Measurements from ENCODE around the gene CMIP.
"Not testable (repeated sequence)": the region's sequence is repeated elsewhere in the genome, so short reads cannot be mapped to it uniquely, and the experiment has no call there.

CMIP gene

DNA sequence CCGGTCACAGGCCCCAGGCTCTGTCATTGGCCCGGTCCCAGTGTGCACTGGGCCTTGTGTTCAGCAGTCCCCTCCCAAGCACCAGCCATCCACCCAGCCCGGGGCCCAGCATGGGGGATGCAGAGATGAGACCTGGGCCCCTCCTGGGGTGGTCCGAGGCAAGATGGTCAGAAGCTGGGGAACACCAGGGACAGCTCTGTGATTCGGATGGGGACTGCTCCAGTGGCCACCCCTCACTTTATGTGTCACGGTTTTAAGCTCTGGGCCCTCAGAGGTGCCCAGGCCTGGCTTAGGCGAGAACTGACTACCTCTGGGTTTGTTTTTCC lies 242.5 kb downstream of the CMIP start:
- no peak overlapping the region for H3K4me3 ChIP-seq (replicated peaks; ENCODE audit: low read depth, low read length)
- no peak for DNase-seq (ENCODE audit: extremely low read depth, insufficient read length)
- no peaks in the 10 kb centered on the region; the same call in none of the 2 replicates for H3K36me3 ChIP-seq (ENCODE audit: control insufficient read depth, insufficient read depth, low read length)
- H3K27me3 ChIP-seq (replicated peaks; ENCODE audit: control insufficient read depth, insufficient read depth, low read length) = no peaks in the 10 kb centered on the region
- TF ChIP-seq, protein P1, sequence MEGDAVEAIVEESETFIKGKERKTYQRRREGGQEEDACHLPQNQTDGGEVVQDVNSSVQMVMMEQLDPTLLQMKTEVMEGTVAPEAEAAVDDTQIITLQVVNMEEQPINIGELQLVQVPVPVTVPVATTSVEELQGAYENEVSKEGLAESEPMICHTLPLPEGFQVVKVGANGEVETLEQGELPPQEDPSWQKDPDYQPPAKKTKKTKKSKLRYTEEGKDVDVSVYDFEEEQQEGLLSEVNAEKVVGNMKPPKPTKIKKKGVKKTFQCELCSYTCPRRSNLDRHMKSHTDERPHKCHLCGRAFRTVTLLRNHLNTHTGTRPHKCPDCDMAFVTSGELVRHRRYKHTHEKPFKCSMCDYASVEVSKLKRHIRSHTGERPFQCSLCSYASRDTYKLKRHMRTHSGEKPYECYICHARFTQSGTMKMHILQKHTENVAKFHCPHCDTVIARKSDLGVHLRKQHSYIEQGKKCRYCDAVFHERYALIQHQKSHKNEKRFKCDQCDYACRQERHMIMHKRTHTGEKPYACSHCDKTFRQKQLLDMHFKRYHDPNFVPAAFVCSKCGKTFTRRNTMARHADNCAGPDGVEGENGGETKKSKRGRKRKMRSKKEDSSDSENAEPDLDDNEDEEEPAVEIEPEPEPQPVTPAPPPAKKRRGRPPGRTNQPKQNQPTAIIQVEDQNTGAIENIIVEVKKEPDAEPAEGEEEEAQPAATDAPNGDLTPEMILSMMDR (IDR thresholded peaks at IDR 0.05; ENCODE audit: insufficient read depth, low read length, poor library complexity, severe bottlenecking) = no peak

DNA sequence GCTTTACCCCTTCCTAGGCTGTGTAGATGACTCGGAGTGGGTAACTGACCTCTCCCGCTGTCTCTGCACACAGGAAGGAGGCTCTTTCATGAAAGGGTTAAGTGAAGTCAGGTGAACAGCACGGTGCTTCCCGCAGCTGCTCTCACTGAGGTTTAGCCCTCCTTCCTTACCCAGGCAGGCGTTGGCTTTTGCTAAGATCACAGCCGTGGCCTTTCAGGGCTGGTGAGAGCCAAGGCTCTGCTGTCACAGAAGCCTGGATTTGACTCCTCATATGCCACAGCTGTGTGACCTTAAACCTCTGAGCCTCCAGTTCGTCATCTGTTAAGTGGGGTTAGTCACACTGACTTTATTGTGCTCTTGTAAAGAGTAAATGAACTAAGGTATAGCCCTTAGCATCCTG lies 243.6 kb downstream of the CMIP start:
- no peak for DNase-seq (ENCODE audit: extremely low read depth, insufficient read length)
- Histone ChIP-seq H3K36me3 (ENCODE audit: control insufficient read depth, insufficient read depth, low read length) (peaks cover 2% of the 10 kb centered on the region), H3K27me3 (replicated peaks; ENCODE audit: control insufficient read depth, insufficient read depth, low read length) (no peaks in the 10 kb centered on the region), H3K4me3 (replicated peaks; ENCODE audit: low read depth, low read length) (no peak overlapping the region)
- TF ChIP-seq, protein P1 (IDR thresholded peaks at IDR 0.05; ENCODE audit: insufficient read depth, low read length, poor library complexity, severe bottlenecking) = no peak

DNA sequence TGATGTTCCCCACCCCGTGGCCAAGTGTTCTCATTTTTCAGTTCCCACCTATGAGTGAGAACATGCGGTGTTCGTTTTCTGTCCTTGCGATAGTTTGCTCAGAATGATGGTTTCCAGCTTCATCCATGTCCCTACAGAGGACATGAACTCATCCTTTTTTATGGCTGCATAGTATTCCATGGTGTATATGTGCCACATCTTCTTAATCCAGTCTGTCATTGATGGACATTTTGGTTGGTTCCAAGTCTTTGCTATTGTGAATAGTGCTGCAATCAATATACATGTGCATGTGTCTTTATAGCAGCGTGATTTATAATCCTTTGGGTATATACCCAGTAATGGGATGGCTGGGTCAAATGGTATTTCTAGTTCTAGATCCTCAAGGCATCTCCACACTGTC lies 244.2 kb downstream of the CMIP start:
- not testable (repeated sequence) for DNase-seq (ENCODE audit: extremely low read depth, insufficient read length); H3K27me3 ChIP-seq (replicated peaks; ENCODE audit: control insufficient read depth, insufficient read depth, low read length); H3K36me3 ChIP-seq (ENCODE audit: control insufficient read depth, insufficient read depth, low read length); H3K4me3 ChIP-seq (replicated peaks; ENCODE audit: low read depth, low read length)

- no peak overlapping the region for H3K4me3 ChIP-seq (replicated peaks; ENCODE audit: low read depth, low read length)
- no peaks in the 10 kb centered on the region for H3K27me3 ChIP-seq (replicated peaks; ENCODE audit: control insufficient read depth, insufficient read depth, low read length)
- TF ChIP-seq, protein P1 (IDR thresholded peaks at IDR 0.05; ENCODE audit: insufficient read depth, low read length, poor library complexity, severe bottlenecking) = no peak
- DNase-seq (ENCODE audit: extremely low read depth, insufficient read length) = no peak
- H3K36me3 ChIP-seq (ENCODE audit: control insufficient read depth, insufficient read depth, low read length) = peaks cover 2% of the 10 kb centered on the region
These were observed 247.4 kb downstream of the CMIP start for GRCh38 chr16:81692021-81692420.

- TF ChIP-seq, protein P1 (IDR thresholded peaks at IDR 0.05; ENCODE audit: insufficient read depth, low read length, poor library complexity, severe bottlenecking) = no peak
- no peaks in the 10 kb centered on the region for H3K27me3 ChIP-seq (replicated peaks; ENCODE audit: control insufficient read depth, insufficient read depth, low read length)
- no peak overlapping the region for H3K4me3 ChIP-seq (replicated peaks; ENCODE audit: low read depth, low read length)
- H3K36me3 ChIP-seq (ENCODE audit: control insufficient read depth, insufficient read depth, low read length) = peaks cover 2% of the 10 kb centered on the region
- no peak for DNase-seq (ENCODE audit: extremely low read depth, insufficient read length)
These were observed 248.0 kb downstream of the CMIP start for GRCh38 chr16:81692571-81692970.

DNA sequence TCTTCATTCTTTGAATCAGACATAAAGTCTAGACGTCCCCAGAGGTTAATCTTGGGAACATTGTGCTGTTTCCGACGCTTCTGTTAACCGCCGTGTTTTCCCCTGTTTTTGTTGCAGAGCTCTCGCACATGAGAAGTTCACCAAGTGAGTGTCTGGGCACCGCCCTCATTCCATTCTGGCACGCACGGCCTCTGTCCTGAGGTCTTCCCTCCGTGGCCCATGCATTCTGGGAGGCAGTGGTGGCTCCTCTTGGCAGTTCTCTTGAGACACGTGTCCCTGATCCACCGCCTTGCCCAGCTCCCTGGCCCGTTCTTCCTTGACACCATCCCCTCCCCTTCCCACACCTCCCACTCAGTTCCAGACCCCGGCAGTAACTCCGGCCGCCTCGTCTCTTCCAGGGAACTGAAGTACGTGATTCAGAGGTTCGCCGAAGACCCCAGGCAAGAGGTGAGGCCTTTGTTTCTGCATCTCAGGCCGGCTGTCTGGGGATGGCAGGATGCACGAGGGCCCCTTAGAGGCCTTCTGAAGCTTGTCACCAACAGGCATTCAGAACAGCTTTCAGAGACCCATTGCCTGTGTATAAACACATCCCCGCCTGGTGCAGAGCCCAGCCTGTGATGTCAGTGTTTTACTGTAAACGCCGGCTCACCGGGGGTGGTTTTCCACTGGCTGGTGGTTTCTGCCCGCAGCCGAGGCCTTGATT lies 248.6 kb downstream of the CMIP start:
- Histone ChIP-seq H3K27me3 (replicated peaks; ENCODE audit: control insufficient read depth, insufficient read depth, low read length) (no peaks in the 10 kb centered on the region), H3K4me3 (replicated peaks; ENCODE audit: low read depth, low read length) (no peak overlapping the region), H3K36me3 (ENCODE audit: control insufficient read depth, insufficient read depth, low read length) (peaks cover 2% of the 10 kb centered on the region)
- TF ChIP-seq, protein P1 (IDR thresholded peaks at IDR 0.05; ENCODE audit: insufficient read depth, low read length, poor library complexity, severe bottlenecking) = no peak
- DNase-seq (ENCODE audit: extremely low read depth, insufficient read length) = no peak

All from GM06990 (cell line).